ENCODE results near the gene ZNF263. TPM values are rescaled to one million over a fixed set of nuclear protein-coding genes. Genes with fewer than 3 reads are reported as not detected.

The ZNF263 gene
- total RNA-seq, 4 donors from 2014 or later: 40.6 to 56.3 (median 45.1) TPM

GRCh38 chr16:3241761-3242160, 41.5 kb upstream of the ZNF263 start:
- WGBS: 69% methylated on average over 5 of the region's 5 CpGs
- DNase-seq (ENCODE audit: low spot score in 2 of 2): no peak
- no peaks in the 10 kb centered on the region for H3K4me1 ChIP-seq

GRCh38 chr16:3242709-3243108, 40.6 kb upstream of the ZNF263 start:
- TF ChIP-seq POLR2A (IDR thresholded peaks at IDR 0.05) (no peak), CTCF (IDR thresholded peaks at IDR 0.05) (no peak), EP300 (IDR thresholded peaks at IDR 0.05) (no peak), POLR2AphosphoS5 (IDR thresholded peaks at IDR 0.05) (no peak)
- Histone ChIP-seq H3K27ac (no peak overlapping the region), H3K4me1 (no peaks in the 10 kb centered on the region), H3K27me3 (peaks cover 19% of the 10 kb centered on the region), H3K4me3 (no peak overlapping the region), H3K9me3 (no peaks in the 10 kb centered on the region), H3K36me3 (no peaks in the 10 kb centered on the region)
- 80% methylated on average over 11 of the region's 11 CpGs for WGBS
- no peak for DNase-seq (ENCODE audit: low spot score in 2 of 2)

More at GRCh38 chr16:3241761-3242160, 41.5 kb upstream of the ZNF263 start:
- Histone ChIP-seq H3K4me3 (no peak overlapping the region), H3K9me3 (no peaks in the 10 kb centered on the region), H3K27me3 (peaks cover 19% of the 10 kb centered on the region), H3K27ac (no peak overlapping the region), H3K36me3 (no peaks in the 10 kb centered on the region)
- TF ChIP-seq POLR2A (IDR thresholded peaks at IDR 0.05) (no peak), CTCF (IDR thresholded peaks at IDR 0.05) (no peak), EP300 (IDR thresholded peaks at IDR 0.05) (no peak), POLR2AphosphoS5 (IDR thresholded peaks at IDR 0.05) (no peak)

GRCh38 chr16:3243882-3244281, 39.4 kb upstream of the ZNF263 start:
- Histone ChIP-seq H3K27me3 (peaks cover 19% of the 10 kb centered on the region), H3K4me3 (no peak overlapping the region), H3K4me1 (no peaks in the 10 kb centered on the region), H3K36me3 (no peaks in the 10 kb centered on the region), H3K27ac (no peak overlapping the region), H3K9me3 (no peaks in the 10 kb centered on the region)
- 77% methylated on average over 6 of the region's 6 CpGs for WGBS
- DNase-seq (ENCODE audit: low spot score in 2 of 2): no peak
- TF ChIP-seq POLR2A (IDR thresholded peaks at IDR 0.05): no peak
- TF ChIP-seq CTCF (IDR thresholded peaks at IDR 0.05): no peak
- TF ChIP-seq POLR2AphosphoS5 (IDR thresholded peaks at IDR 0.05): no peak
- no peak for TF ChIP-seq EP300 (IDR thresholded peaks at IDR 0.05)

- H3K9me3 ChIP-seq: no peaks in the 10 kb centered on the region
- no peak overlapping the region for H3K27ac ChIP-seq
- WGBS: 80% methylated on average over 7 of the region's 7 CpGs
- H3K27me3 ChIP-seq: peaks cover 19% of the 10 kb centered on the region
- no peaks in the 10 kb centered on the region for H3K36me3 ChIP-seq
- DNase-seq (ENCODE audit: low spot score in 2 of 2): no peak
- H3K4me3 ChIP-seq: no peak overlapping the region
- TF ChIP-seq CTCF (IDR thresholded peaks at IDR 0.05) (no peak), EP300 (IDR thresholded peaks at IDR 0.05) (no peak), POLR2A (IDR thresholded peaks at IDR 0.05) (no peak), POLR2AphosphoS5 (IDR thresholded peaks at IDR 0.05) (no peak)
- no peaks in the 10 kb centered on the region for H3K4me1 ChIP-seq
Measured at GRCh38 chr16:3246002-3246401, 37.3 kb upstream of the ZNF263 start.

- H3K27ac ChIP-seq: no peak overlapping the region
- WGBS: 93% methylated on average over 9 of the region's 10 CpGs
Measured at GRCh38 chr16:3246876-3247275, 36.4 kb upstream of the ZNF263 start.

More at GRCh38 chr16:3246876-3247275, 36.4 kb upstream of the ZNF263 start:
- Histone ChIP-seq H3K4me1 (no peaks in the 10 kb centered on the region), H3K9me3 (no peaks in the 10 kb centered on the region), H3K4me3 (no peak overlapping the region), H3K36me3 (no peaks in the 10 kb centered on the region), H3K27me3 (peaks cover 17% of the 10 kb centered on the region)
- no peak for DNase-seq (ENCODE audit: low spot score in 2 of 2)
- TF ChIP-seq EP300 (IDR thresholded peaks at IDR 0.05) (no peak), POLR2AphosphoS5 (IDR thresholded peaks at IDR 0.05) (no peak), POLR2A (IDR thresholded peaks at IDR 0.05) (no peak), CTCF (IDR thresholded peaks at IDR 0.05) (no peak)

All from suprapubic skin (tissue), 4 donors.